GM18499 (cell line): ENCODE results near the gene CFP.
"Not testable (repeated sequence)": the region's sequence is repeated elsewhere in the genome, so short reads cannot be mapped to it uniquely, and the experiment has no call there.

Experiments used
- ATAC-seq: cut with Tn5 transposase; IDR thresholded peaks from one replicate; pipeline ENCODE4 v1.9.1; 2021; ENCODE audit warnings: moderate number of reproducible peaks; ENCODE audit not compliant: insufficient read depth, unreplicated experiment

Gene CFP

GRCh38 chrX:47629419-47630200 lies at the start of gene CFP:
Gene CFP, minus strand, starts transcription at chrX:47629930. Its CDS starts 86 bp downstream, at chrX:47629844.
- ATAC-seq = no peak

- ATAC-seq = not testable (repeated sequence)
Measured at GRCh38 chrX:47675959-47676859, 46.5 kb upstream of the CFP start.

GRCh38 chrX:47674776-47675175 lies 45.0 kb upstream of the CFP start:
- ATAC-seq = no peak

GRCh38 chrX:47665797-47666196 lies 36.1 kb upstream of the CFP start:
- ATAC-seq = not testable (repeated sequence)

- ATAC-seq = no peak
Measured at GRCh38 chrX:47664737-47665136, 35.0 kb upstream of the CFP start.

GRCh38 chrX:47662144-47662657 lies 32.5 kb upstream of the CFP start:
- ATAC-seq = no peak

GRCh38 chrX:47661539-47661938 lies 31.8 kb upstream of the CFP start:
- no peak for ATAC-seq

GRCh38 chrX:47659421-47659726 lies 29.6 kb upstream of the CFP start:
- ATAC-seq = no peak

- ATAC-seq = peak; percentile 49
Measured at GRCh38 chrX:47658684-47659420, 29.1 kb upstream of the CFP start, which contains the start of gene UXT. Gene UXT, minus strand, starts transcription at chrX:47659180. Its CDS starts 253 bp downstream, at chrX:47658927.

- no peak for ATAC-seq
Measured at GRCh38 chrX:47658301-47658683, 28.6 kb upstream of the CFP start.

GRCh38 chrX:47651043-47651905 lies 21.5 kb upstream of the CFP start:
- peak; percentile 65 for ATAC-seq

- ATAC-seq = peak; percentile 47
Measured at GRCh38 chrX:47650164-47651042, 20.7 kb upstream of the CFP start, which contains the start of gene ELK1. Gene ELK1, minus strand, starts transcription at chrX:47650563. Its CDS starts 9,122 bp downstream, at chrX:47641441.

- ATAC-seq = no peak
Measured at GRCh38 chrX:47649781-47650163, 20.0 kb upstream of the CFP start.

- no peak for ATAC-seq
Measured at GRCh38 chrX:47649271-47649670, 19.5 kb upstream of the CFP start.

- ATAC-seq = no peak
Measured at GRCh38 chrX:47648376-47648775, 18.6 kb upstream of the CFP start.

GRCh38 chrX:47646636-47647035 lies 16.9 kb upstream of the CFP start:
- ATAC-seq = no peak

- no peak for ATAC-seq
Measured at GRCh38 chrX:47645530-47645929, 15.8 kb upstream of the CFP start.

GRCh38 chrX:47644557-47645091 lies 14.9 kb upstream of the CFP start:
- ATAC-seq = no peak
